Thyroid gland (tissue), 4 donors: ENCODE measurements around the gene VIT. TPM values are rescaled to one million over a fixed set of nuclear protein-coding genes. Genes with fewer than 3 reads are reported as not detected.

Source experiments
- DNase-seq, 2 donors: peaks; one replicate each; pipeline ENCODE4 v3.0.0-alpha.2; 2019
- H3K27ac ChIP-seq, 3 donors: fragments of 200-600 bp; sonication (generic); 1 replicate in 2 of 3; 2 replicates in 1 of 3; pipeline ENCODE4 v1.5.1; 2016 to 2019; ENCODE audit warnings: mild to moderate bottlenecking in 1 of 3, moderate library complexity in 1 of 3
- H3K27me3 ChIP-seq: fragments of 200-600 bp; sonication (generic); one replicate; pipeline ENCODE4 v1.5.1; 2019
- H3K36me3 ChIP-seq, 2 donors: fragments of 200-600 bp; sonication (generic); one replicate each; pipeline ENCODE4 v1.5.1; 2016 to 2019
- H3K4me1 ChIP-seq, 2 donors: fragments of 200-600 bp; sonication (generic); one replicate each; pipeline ENCODE4 v1.5.1; 2017 to 2019
- H3K4me3 ChIP-seq, 3 donors: fragments of 200-600 bp; sonication (generic); replicated peaks in 1 of 3; 1 replicate in 2 of 3; 2 replicates in 1 of 3; pipeline ENCODE4 v1.5.1; 2016; ENCODE audit warnings: mild to moderate bottlenecking in 1 of 3
- H3K9me3 ChIP-seq: fragments of 200-600 bp; sonication (generic); one replicate; pipeline ENCODE4 v1.5.1; 2017
- CTCF ChIP-seq, 6 experiments: fragments of 200-600 bp in 3 of 6; fragments of 450-650 bp in 3 of 6; sonication (generic) in 3 of 6; IDR thresholded peaks; one replicate each; pipeline ENCODE4 v1.5.1; 2016 to 2019; ENCODE audit warnings: antibody characterized with exemption in 6 of 6, mild to moderate bottlenecking in 2 of 6, inconsistent platforms in 1 of 6, moderate library complexity in 1 of 6
- POLR2A ChIP-seq, 2 donors: fragments of 450-650 bp; IDR thresholded peaks; one replicate each; pipeline ENCODE4 v1.6.1; 2017; ENCODE audit warnings: antibody characterized with exemption in 2 of 2, mild to moderate bottlenecking in 2 of 2, moderate library complexity in 1 of 2
- WGBS, 2 donors: methylation state at CpG; one replicate each; pipeline ENCODE4 v1.1.5; 2017; 5-methylcytosine and 5-hydroxymethylcytosine counted together
- intact Hi-C: fragments of 100-400 bp; cut with DNase I; formaldehyde crosslinking; loops from one replicate; pipeline ENCODE4 v1.15.1; 2023
- total RNA-seq, 4 donors: library from RNA; depleted of rRNA; stranded (reverse); fragments of >200 nt; gene quantifications; one replicate each; pipeline ENCODE4 v1.2.3, GENCODE V29; 2016

Gene VIT
- total RNA-seq, 4 donors from 2014 or later, result 9.4 to 24.7 (median 20.6) TPM

GRCh38 chr2:36811071-36811470 is 114.6 kb downstream of the VIT start:
- H3K9me3 ChIP-seq, result no peaks in the 10 kb centered on the region
- TF ChIP-seq POLR2A (IDR thresholded peaks at IDR 0.05), result no peak
- TF ChIP-seq CTCF (IDR thresholded peaks at IDR 0.05), result no peak
- H3K27ac ChIP-seq, result no peak overlapping the region
- no peaks in the 10 kb centered on the region for H3K27me3 ChIP-seq
- intact Hi-C loops, result no loop called here
- H3K4me3 ChIP-seq, result no peak overlapping the region
- no peak for DNase-seq
- 91 to 92% methylated on average over 5 of the region's 5 CpGs for WGBS, 2 donors
- no peaks in the 10 kb centered on the region for H3K36me3 ChIP-seq
- H3K4me1 ChIP-seq, result no peaks in the 10 kb centered on the region

- DNase-seq, result no peak
- no peaks in the 10 kb centered on the region for H3K4me1 ChIP-seq
- TF ChIP-seq POLR2A (IDR thresholded peaks at IDR 0.05), result no peak
- TF ChIP-seq CTCF (IDR thresholded peaks at IDR 0.05), result no peak
- no peak overlapping the region for H3K4me3 ChIP-seq
- WGBS, 2 donors, result 34 to 48% methylated on average over 6 of the region's 6 CpGs
- H3K27me3 ChIP-seq, result no peaks in the 10 kb centered on the region
- intact Hi-C loops, result no loop called here
- no peak overlapping the region for H3K27ac ChIP-seq
- no peaks in the 10 kb centered on the region for H3K36me3 ChIP-seq
- H3K9me3 ChIP-seq, result no peaks in the 10 kb centered on the region
These were observed 115.7 kb downstream of the VIT start for GRCh38 chr2:36812196-36812595.

GRCh38 chr2:36818542-36818941 is 122.0 kb downstream of the VIT start:
- H3K9me3 ChIP-seq, result no peaks in the 10 kb centered on the region

GRCh38 chr2:36819095-36819711 is 122.7 kb downstream of the VIT start:
- intact Hi-C loops, result no loop called here
- TF ChIP-seq CTCF (IDR thresholded peaks at IDR 0.05) (no peak), POLR2A (IDR thresholded peaks at IDR 0.05) (no peak)
- H3K27ac ChIP-seq, result no peak overlapping the region
- H3K4me3 ChIP-seq, result no peak overlapping the region
- no peaks in the 10 kb centered on the region for H3K36me3 ChIP-seq
- H3K9me3 ChIP-seq, result no peaks in the 10 kb centered on the region
- no peak for DNase-seq
- WGBS, 2 donors, result 62 to 83% methylated on average over 4 of the region's 4 CpGs
- no peaks in the 10 kb centered on the region for H3K27me3 ChIP-seq
- peaks cover 8 to 12% of the 10 kb centered on the region in 2 donors for H3K4me1 ChIP-seq

More at GRCh38 chr2:36818542-36818941, 122.0 kb downstream of the VIT start:
- Histone ChIP-seq H3K27me3 (no peaks in the 10 kb centered on the region), H3K27ac (no peak overlapping the region), H3K4me3 (no peak overlapping the region), H3K36me3 (no peaks in the 10 kb centered on the region), H3K4me1 (peaks cover 8 to 12% of the 10 kb centered on the region in 2 donors)
- no peak for TF ChIP-seq CTCF (IDR thresholded peaks at IDR 0.05)
- no peak for TF ChIP-seq POLR2A (IDR thresholded peaks at IDR 0.05)
- 45 to 63% methylated on average over 2 of the region's 2 CpGs for WGBS, 2 donors
- intact Hi-C loops, result no loop called here
- no peak for DNase-seq

GRCh38 chr2:36820942-36821605 is 124.6 kb downstream of the VIT start:
- no peak overlapping the region for H3K4me3 ChIP-seq
- 37 to 45% methylated on average over 7 of the region's 7 CpGs for WGBS, 2 donors
- no peaks in the 10 kb centered on the region for H3K36me3 ChIP-seq
- H3K27ac ChIP-seq, result no peak overlapping the region
- peaks cover 8 to 12% of the 10 kb centered on the region in 2 donors for H3K4me1 ChIP-seq
- TF ChIP-seq CTCF (IDR thresholded peaks at IDR 0.05) (no peak), POLR2A (IDR thresholded peaks at IDR 0.05) (no peak)
- no peaks in the 10 kb centered on the region for H3K27me3 ChIP-seq
- H3K9me3 ChIP-seq, result no peaks in the 10 kb centered on the region
- peak; percentile 22 to 35 for DNase-seq
- intact Hi-C loops, result no loop called here
